Measurements from ENCODE around the gene PSEN1.

Gene PSEN1

DNA sequence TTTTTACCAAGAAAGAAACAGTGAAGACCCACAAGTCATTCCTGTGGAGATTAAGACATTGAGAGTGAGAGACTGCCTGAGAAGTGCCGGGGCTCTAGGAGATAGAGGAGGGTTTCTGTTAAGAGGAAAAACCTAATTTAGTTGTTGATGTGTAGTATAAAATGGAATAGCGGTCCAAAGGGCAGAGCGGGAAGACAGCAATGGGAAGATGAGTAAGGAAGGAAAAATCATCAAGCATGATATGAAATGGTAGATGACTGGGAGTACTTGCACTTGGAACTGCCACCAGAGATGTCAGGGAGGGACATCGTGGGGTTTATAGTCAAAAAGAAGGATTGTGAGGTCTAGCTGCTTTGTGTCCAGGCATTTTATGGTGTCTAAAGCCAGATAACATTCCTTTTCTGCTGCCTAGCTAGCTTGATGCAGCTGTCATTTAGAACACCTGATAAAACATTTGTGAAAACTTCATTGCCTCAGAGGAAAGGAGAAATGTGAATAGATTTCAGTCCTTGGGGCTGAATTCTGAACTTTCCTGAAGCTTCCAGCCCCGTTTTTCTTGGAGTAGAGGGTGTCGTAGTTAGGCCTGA, 20.1 kb upstream of the PSEN1 start:
- TF ChIP-seq ZFX (IDR thresholded peaks at IDR 0.05; ENCODE audit: borderline replicate concordance): no peak
- TF ChIP-seq, protein P1, sequence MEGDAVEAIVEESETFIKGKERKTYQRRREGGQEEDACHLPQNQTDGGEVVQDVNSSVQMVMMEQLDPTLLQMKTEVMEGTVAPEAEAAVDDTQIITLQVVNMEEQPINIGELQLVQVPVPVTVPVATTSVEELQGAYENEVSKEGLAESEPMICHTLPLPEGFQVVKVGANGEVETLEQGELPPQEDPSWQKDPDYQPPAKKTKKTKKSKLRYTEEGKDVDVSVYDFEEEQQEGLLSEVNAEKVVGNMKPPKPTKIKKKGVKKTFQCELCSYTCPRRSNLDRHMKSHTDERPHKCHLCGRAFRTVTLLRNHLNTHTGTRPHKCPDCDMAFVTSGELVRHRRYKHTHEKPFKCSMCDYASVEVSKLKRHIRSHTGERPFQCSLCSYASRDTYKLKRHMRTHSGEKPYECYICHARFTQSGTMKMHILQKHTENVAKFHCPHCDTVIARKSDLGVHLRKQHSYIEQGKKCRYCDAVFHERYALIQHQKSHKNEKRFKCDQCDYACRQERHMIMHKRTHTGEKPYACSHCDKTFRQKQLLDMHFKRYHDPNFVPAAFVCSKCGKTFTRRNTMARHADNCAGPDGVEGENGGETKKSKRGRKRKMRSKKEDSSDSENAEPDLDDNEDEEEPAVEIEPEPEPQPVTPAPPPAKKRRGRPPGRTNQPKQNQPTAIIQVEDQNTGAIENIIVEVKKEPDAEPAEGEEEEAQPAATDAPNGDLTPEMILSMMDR (IDR thresholded peaks at IDR 0.05): no peak

DNA sequence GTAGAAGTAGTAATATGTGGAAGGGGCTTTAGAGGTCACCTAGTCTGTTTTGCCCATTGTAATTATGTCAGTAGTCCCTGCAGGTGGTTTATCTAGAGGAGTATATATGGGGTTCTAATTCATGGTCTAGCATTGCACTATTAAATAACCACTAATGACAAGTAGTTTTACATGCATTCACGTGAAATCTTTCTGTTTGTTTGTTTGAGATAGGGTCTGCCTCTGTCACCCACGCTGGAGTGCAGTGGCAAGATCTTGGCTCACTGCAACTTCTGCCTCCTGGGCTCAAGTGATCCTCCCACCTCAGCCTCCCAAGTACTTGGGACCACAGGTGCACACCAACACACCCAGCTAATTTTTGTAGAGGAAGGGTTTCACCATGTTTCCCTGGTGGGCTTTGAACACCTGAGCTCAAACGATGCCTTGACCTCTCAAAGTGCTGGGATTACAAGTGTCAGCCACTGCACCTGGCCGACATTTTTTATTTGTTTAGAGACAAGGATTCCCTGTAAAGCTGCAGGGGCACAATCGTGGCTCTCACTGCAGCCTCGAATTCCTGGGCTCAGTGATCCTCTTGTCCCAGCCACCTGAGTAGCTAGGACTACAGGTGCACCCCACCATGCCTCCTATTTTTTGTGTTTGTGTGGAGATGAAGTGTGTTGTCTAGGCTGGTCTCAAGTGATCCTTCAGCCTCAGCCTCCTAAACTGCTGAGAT, 12.0 kb upstream of the PSEN1 start:
- no peak overlapping the region for H3K27ac ChIP-seq
- TF ChIP-seq ZFX (IDR thresholded peaks at IDR 0.05; ENCODE audit: borderline replicate concordance): no peak

More for the DNA sequence above, 20.1 kb upstream of the PSEN1 start:
- H3K27ac ChIP-seq: no peak overlapping the region

DNA sequence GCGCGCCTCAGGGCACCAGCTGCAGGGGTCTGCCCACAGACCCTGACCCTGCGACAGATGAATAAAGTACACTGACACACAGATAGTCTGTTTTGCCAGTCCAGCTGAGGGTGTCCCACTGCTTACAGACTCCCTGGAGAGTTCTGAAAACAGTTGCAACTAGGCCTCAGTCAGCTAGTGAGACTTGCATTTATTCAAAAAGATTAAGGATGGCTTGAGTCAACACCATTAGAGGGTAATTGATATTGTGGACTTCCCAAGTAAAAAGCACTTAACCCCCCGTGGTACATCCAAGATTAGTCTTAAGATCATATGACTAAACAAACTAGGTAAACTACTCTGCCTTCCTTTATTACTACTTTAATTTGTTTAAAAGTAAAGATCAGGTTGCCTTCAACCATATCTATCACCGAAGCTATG, 11.1 kb upstream of the PSEN1 start:
- TF ChIP-seq, protein P1 (IDR thresholded peaks at IDR 0.05): no peak
- TF ChIP-seq ZFX (IDR thresholded peaks at IDR 0.05; ENCODE audit: borderline replicate concordance): no peak
- no peak overlapping the region for H3K27ac ChIP-seq

DNA sequence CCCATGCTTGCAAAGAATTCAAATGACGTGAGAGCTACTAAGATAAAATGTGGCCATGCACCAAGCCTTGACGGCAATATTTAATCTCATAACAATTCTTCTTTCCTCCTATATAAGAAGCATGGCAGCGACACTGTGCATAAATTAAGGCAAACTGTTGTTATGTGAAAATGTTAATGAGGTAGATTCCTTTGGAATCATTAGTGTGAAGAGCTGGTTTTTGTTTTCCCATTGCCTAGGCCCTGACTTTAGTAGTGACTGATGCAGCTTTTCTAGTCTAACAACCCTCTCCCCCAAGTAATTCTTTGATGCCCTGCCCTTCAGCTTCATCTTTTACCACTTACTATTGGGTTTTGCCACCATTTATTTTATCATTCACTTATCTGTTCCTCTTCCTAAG, 10.6 kb upstream of the PSEN1 start:
- H3K27ac ChIP-seq: no peak overlapping the region
- TF ChIP-seq ZFX (IDR thresholded peaks at IDR 0.05; ENCODE audit: borderline replicate concordance): no peak
- TF ChIP-seq, protein P1 (IDR thresholded peaks at IDR 0.05): no peak

DNA sequence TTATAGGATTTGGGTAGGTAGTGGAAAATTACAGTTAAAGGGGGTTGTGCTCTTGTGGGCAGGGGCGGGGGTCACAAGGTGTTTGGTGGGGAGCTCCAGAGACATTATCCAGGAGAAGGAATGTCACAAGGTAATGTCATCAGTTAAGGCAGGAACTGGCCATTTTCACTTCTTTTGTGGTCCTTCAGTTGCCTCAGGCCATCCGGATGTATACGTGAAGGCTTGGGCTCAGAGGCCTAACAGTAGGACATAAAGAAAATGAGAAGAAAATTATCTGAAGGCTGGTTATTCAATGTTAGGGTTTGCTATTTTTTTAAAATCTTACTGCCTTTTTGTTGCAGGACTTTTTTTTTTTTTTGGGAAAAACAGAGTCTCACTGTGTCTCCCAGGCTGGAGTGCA, 2.5 kb upstream of the PSEN1 start:
- no peak for TF ChIP-seq ZFX (IDR thresholded peaks at IDR 0.05; ENCODE audit: borderline replicate concordance)
- TF ChIP-seq, protein P1 (IDR thresholded peaks at IDR 0.05): no peak
- H3K27ac ChIP-seq: no peak overlapping the region

DNA sequence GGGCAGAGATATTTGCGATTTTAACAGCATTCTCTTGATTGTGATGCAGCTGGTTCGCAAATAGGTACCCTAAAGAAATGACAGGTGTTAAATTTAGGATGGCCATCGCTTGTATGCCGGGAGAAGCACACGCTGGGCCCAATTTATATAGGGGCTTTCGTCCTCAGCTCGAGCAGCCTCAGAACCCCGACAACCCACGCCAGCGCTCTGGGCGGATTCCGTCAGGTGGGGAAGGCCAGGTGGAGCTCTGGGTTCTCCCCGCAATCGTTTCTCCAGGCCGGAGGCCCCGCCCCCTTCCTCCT, 271 bp upstream of the PSEN1 start:
- TF ChIP-seq ZFX (IDR thresholded peaks at IDR 0.05; ENCODE audit: borderline replicate concordance): no peak
- TF ChIP-seq, protein P1 (IDR thresholded peaks at IDR 0.05): no peak
- peak overlapping the region; percentile 73 for H3K27ac ChIP-seq

DNA sequence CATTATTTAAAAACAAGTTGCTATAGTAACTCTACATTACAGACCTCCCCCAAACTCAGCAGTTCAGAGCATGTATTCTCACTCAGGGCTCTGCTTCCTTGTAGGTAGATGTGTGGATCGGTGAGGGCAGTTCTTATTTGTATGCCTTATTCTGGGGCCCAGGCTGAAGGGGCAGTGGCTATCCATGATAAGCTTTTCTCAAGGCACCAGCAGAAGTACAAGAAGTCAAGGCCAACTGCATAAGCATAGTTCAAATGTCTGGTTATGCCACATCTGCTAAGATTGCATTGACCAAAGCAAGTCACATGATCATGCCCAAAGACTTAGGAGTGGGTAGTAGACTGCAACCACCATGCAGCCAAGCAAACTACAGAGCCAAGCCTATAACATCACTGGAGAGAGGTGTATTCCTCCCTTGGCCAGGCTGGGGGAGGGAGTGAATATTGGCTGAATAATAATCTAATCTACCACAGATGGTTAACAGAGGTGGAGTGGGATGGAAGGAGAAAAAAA, 4.6 kb downstream of the PSEN1 start:
- no peak overlapping the region for H3K27ac ChIP-seq

More for the DNA sequence above, 4.6 kb downstream of the PSEN1 start:
- no peak for TF ChIP-seq ZFX (IDR thresholded peaks at IDR 0.05; ENCODE audit: borderline replicate concordance)
- TF ChIP-seq, protein P1 (IDR thresholded peaks at IDR 0.05): no peak

Measured in 22Rv1 (cell line).